ENCODE data around the gene FN3K. TPM values are rescaled to one million over a fixed set of nuclear protein-coding genes. Genes with fewer than 3 reads are reported as not detected.
A peak's percentile ranks its signal among the peaks of the same experiment; 100 is the strongest.

Gene FN3K
- total RNA-seq, 4 donors from 2014 or later = 3.4 to 22.7 (median 6.5) TPM

- Histone ChIP-seq H3K27me3 (no peaks in the 10 kb centered on the region), H3K36me3 (no peaks in the 10 kb centered on the region), H3K4me1 (peaks cover 15 to 33% (median 24%) of the 10 kb centered on the region in 4 donors), H3K27ac (replicated peaks in 1 of 4) (peak overlapping the region; percentile 74 to 84 (median 78)), H3K4me3 (peak overlapping the region; percentile 75 to 89 (median 88)), H3K9me3 (peaks cover 0 to 9% (median 4%) of the 10 kb centered on the region in 4 donors)
- WGBS = no CpG with 5 or more reads among the region's 32 CpGs
- DNase-seq (ENCODE audit: extremely low spot score) = no peak
- intact Hi-C loops (cut with DNase I) = no loop called here
- no peak for TF ChIP-seq POLR2A (IDR thresholded peaks at IDR 0.05; ENCODE audit: low read depth)
- TF ChIP-seq POLR2AphosphoS5 (IDR thresholded peaks at IDR 0.05) = no peak
- no peak for TF ChIP-seq CTCF (IDR thresholded peaks at IDR 0.05)
- TF ChIP-seq EP300 (IDR thresholded peaks at IDR 0.05) = no peak
Observed at GRCh38 chr17:82697808-82698064, 37.7 kb upstream of the FN3K start.

GRCh38 chr17:82698065-82698973, 37.1 kb upstream of the FN3K start, which contains the start of gene RAB40B:
RAB40B (minus strand) TSS chr17:82698698; CDS start chr17:82698596, 102 bp downstream.
- Histone ChIP-seq H3K4me1 (peaks cover 15 to 33% (median 24%) of the 10 kb centered on the region in 4 donors), H3K9me3 (peaks cover 0 to 9% (median 4%) of the 10 kb centered on the region in 4 donors), H3K27me3 (no peaks in the 10 kb centered on the region), H3K36me3 (no peaks in the 10 kb centered on the region), H3K27ac (replicated peaks in 1 of 4) (peak within 1 kb of the TSS; percentile 74 to 84 (median 78)), H3K4me3 (peak within 1 kb of the TSS; percentile 75 to 89 (median 88))
- TF ChIP-seq POLR2AphosphoS5 (IDR thresholded peaks at IDR 0.05) (peak in 1 of 2 donors; percentile 71), CTCF (IDR thresholded peaks at IDR 0.05) (no peak)
- intact Hi-C loops (cut with DNase I) = no loop called here
- WGBS = 0% methylated on average over 13 of the region's 112 CpGs
- peak; percentile 100 for DNase-seq (ENCODE audit: extremely low spot score)

GRCh38 chr17:82698974-82699442, 36.4 kb upstream of the FN3K start:
- TF ChIP-seq POLR2A (IDR thresholded peaks at IDR 0.05; ENCODE audit: low read depth) (no peak), EP300 (IDR thresholded peaks at IDR 0.05) (no peak), POLR2AphosphoS5 (IDR thresholded peaks at IDR 0.05) (no peak), CTCF (IDR thresholded peaks at IDR 0.05) (no peak)
- H3K27me3 ChIP-seq = no peaks in the 10 kb centered on the region
- H3K9me3 ChIP-seq = peaks cover 0 to 9% (median 4%) of the 10 kb centered on the region in 4 donors
- DNase-seq (ENCODE audit: extremely low spot score) = no peak
- peaks cover 15 to 33% (median 24%) of the 10 kb centered on the region in 4 donors for H3K4me1 ChIP-seq
- H3K4me3 ChIP-seq = peak overlapping the region; percentile 75 to 89 (median 88)
- WGBS = 12% methylated on average over 14 of the region's 45 CpGs
- H3K36me3 ChIP-seq = no peaks in the 10 kb centered on the region
- intact Hi-C loops (cut with DNase I) = no loop called here
- H3K27ac ChIP-seq (replicated peaks in 1 of 4) = peak overlapping the region; percentile 57 to 79 (median 60)

- Histone ChIP-seq H3K4me3 (peak overlapping the region; percentile 75 to 89 (median 88)), H3K27me3 (no peaks in the 10 kb centered on the region), H3K27ac (replicated peaks in 1 of 4) (no peak overlapping the region), H3K9me3 (peaks cover 0 to 5% (median 2%) of the 10 kb centered on the region in 4 donors), H3K4me1 (peaks cover 15 to 33% (median 24%) of the 10 kb centered on the region in 4 donors), H3K36me3 (no peaks in the 10 kb centered on the region)
- DNase-seq (ENCODE audit: extremely low spot score) = no peak
- intact Hi-C loops (cut with DNase I) = no loop called here
- WGBS = 87% methylated on average over 13 of the region's 13 CpGs
- no peak for TF ChIP-seq CTCF (IDR thresholded peaks at IDR 0.05)
- TF ChIP-seq EP300 (IDR thresholded peaks at IDR 0.05) = no peak
- TF ChIP-seq POLR2AphosphoS5 (IDR thresholded peaks at IDR 0.05) = no peak
- no peak for TF ChIP-seq POLR2A (IDR thresholded peaks at IDR 0.05; ENCODE audit: low read depth)
Observed at GRCh38 chr17:82699551-82699950, 35.9 kb upstream of the FN3K start.

Measured in esophagus muscularis mucosa (tissue), 4 donors.